ENCODE measurements around the gene LAMC2.

LAMC2 gene

GRCh38 chr1:183197762-183198161 lies 11.7 kb downstream of the LAMC2 start:
- TF ChIP-seq, protein P1, sequence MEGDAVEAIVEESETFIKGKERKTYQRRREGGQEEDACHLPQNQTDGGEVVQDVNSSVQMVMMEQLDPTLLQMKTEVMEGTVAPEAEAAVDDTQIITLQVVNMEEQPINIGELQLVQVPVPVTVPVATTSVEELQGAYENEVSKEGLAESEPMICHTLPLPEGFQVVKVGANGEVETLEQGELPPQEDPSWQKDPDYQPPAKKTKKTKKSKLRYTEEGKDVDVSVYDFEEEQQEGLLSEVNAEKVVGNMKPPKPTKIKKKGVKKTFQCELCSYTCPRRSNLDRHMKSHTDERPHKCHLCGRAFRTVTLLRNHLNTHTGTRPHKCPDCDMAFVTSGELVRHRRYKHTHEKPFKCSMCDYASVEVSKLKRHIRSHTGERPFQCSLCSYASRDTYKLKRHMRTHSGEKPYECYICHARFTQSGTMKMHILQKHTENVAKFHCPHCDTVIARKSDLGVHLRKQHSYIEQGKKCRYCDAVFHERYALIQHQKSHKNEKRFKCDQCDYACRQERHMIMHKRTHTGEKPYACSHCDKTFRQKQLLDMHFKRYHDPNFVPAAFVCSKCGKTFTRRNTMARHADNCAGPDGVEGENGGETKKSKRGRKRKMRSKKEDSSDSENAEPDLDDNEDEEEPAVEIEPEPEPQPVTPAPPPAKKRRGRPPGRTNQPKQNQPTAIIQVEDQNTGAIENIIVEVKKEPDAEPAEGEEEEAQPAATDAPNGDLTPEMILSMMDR (IDR thresholded peaks at IDR 0.05; ENCODE audit: insufficient read depth, low read length, missing control alignments), result no peak
- POLR2A ChIA-PET, result no interaction called here

GRCh38 chr1:183198463-183198862 lies 12.4 kb downstream of the LAMC2 start:
- CTCF ChIA-PET, result no interaction called here
- TF ChIP-seq, protein P1 (IDR thresholded peaks at IDR 0.05; ENCODE audit: insufficient read depth, low read length, missing control alignments), result no peak
- H3K4me3 ChIP-seq (ENCODE audit: low read depth, low read length), result no peak overlapping the region
- peak; percentile 34 for DNase-seq (ENCODE audit: low read depth, low spot score)
- POLR2A ChIA-PET, result no interaction called here

More at GRCh38 chr1:183197762-183198161, 11.7 kb downstream of the LAMC2 start:
- H3K4me3 ChIP-seq (ENCODE audit: low read depth, low read length), result no peak overlapping the region
- no peak for DNase-seq (ENCODE audit: low read depth, low spot score)
- CTCF ChIA-PET, result interaction anchor here (1.2 to 1.3 kb wide), 2 partner anchors 13 to 37 kb away, joined by 3 read pairs; no protein-coding TSS in a partner anchor

DNA sequence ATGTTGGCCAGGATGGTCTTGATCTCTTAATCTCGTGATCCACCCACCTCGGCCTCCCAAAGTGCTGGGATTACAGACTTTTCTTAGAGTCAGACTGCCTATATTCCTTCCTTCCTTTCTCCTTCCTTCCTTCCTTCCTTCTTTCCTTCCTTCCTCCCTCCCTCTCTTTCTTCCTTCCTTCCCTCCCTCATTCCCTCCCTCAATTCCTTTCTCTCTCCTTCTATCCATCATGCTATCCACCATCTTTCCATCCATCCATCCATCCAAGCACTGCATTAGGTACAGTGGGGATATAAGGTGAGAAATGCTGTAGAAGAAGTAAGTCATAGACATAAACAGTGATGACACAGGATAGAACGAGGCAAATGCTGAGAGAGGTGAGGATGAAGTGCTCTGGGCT lies 13.2 kb downstream of the LAMC2 start:
- POLR2A ChIA-PET, result no interaction called here
- H3K4me3 ChIP-seq (ENCODE audit: low read depth, low read length), result no peak overlapping the region
- no peak for DNase-seq (ENCODE audit: low read depth, low spot score)
- CTCF ChIA-PET, result interaction anchor here (1.0 kb wide), 1 partner anchor 20 kb away, joined by 3 read pairs; no protein-coding TSS in a partner anchor
- TF ChIP-seq, protein P1 (IDR thresholded peaks at IDR 0.05; ENCODE audit: insufficient read depth, low read length, missing control alignments), result no peak

GRCh38 chr1:183200451-183200850 lies 14.4 kb downstream of the LAMC2 start:
- H3K4me3 ChIP-seq (ENCODE audit: low read depth, low read length), result no peak overlapping the region
- DNase-seq (ENCODE audit: low read depth, low spot score), result no peak
- CTCF ChIA-PET, result interaction anchor here (1.0 kb wide), 1 partner anchor 19 kb away, joined by 3 read pairs; no protein-coding TSS in a partner anchor
- TF ChIP-seq, protein P1 (IDR thresholded peaks at IDR 0.05; ENCODE audit: insufficient read depth, low read length, missing control alignments), result no peak
- POLR2A ChIA-PET, result no interaction called here

DNA sequence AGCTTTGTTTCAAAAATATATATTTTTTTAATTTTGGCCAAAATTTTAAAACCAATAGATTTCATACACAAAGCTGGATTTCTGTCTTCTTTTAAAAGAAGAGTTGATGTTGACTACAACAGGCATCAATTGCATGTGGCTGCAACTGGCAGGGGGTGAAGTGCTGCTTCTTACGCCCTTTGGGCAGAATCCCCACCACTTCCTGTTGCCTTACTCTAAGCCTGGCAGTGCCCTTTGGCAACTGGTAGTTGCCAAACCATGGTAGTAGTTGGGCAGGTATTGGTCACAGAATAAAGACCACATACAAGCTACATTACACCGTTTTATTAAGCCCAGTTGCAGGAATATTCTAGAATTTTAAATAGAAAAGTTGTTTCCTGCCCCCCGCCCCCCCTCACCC lies 17.0 kb downstream of the LAMC2 start:
- POLR2A ChIA-PET, result no interaction called here
- CTCF ChIA-PET, result interaction anchor here (4.0 to 7.5 kb wide), 2 partner anchors 25 to 32 kb away, joined by 18 to 63 read pairs; no protein-coding TSS in a partner anchor
- no peak overlapping the region for H3K4me3 ChIP-seq (ENCODE audit: low read depth, low read length)
- no peak for DNase-seq (ENCODE audit: low read depth, low spot score)
- TF ChIP-seq, protein P1 (IDR thresholded peaks at IDR 0.05; ENCODE audit: insufficient read depth, low read length, missing control alignments), result no peak

DNA sequence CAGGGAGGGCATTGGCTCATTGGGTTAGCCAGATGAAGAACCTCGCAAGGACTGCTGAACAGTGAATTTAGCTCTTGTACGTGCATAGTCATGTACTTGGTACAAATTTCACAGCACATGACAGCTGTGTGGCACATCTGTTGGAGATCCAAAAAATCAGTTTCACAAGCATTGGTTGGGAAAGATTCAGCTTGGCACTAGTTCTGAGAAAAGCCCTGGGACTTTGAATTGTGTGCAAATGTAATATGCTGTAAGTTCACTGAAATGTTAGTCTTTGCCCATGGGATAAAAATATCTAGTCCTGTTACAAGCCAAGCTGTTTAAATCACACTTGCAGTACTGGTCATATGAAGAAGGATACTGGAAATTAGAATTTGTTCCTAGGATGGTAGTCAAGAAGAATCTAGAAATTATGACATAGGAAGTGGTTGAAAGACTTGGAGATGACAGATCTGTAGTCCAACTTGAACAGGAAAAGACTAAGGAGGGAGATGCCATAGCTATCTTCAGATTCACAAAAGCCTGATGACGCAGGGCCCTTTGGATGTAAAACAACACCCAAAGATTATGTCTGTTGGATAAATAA lies 19.2 kb downstream of the LAMC2 start:
- POLR2A ChIA-PET, result interaction anchor here (1.3 kb wide), 1 partner anchor 14 kb away, joined by 3 read pairs; no protein-coding TSS in a partner anchor
- CTCF ChIA-PET, result interaction anchor here (1.3 to 7.5 kb wide), 3 partner anchors 10 to 29 kb away, joined by 3 to 63 read pairs (median 18); no protein-coding TSS in a partner anchor
- no peak overlapping the region for H3K4me3 ChIP-seq (ENCODE audit: low read depth, low read length)
- TF ChIP-seq, protein P1 (IDR thresholded peaks at IDR 0.05; ENCODE audit: insufficient read depth, low read length, missing control alignments), result no peak
- DNase-seq (ENCODE audit: low read depth, low spot score), result peak; percentile 63
